ENCODE data around the gene INO80D.
A peak's percentile ranks its signal among the peaks of the same experiment; 100 is the strongest.
"Not testable (repeated sequence)": the region's sequence is repeated elsewhere in the genome, so short reads cannot be mapped to it uniquely, and the experiment has no call there.

The INO80D gene

GRCh38 chr2:205976934-205977659 lies 108.9 kb downstream of the INO80D start:
- DNase-seq = not testable (repeated sequence)

- no peak for DNase-seq
Observed at GRCh38 chr2:205976120-205976814, 109.7 kb downstream of the INO80D start.

GRCh38 chr2:205975082-205975949 lies 110.7 kb downstream of the INO80D start:
- DNase-seq = no peak

GRCh38 chr2:205972113-205972512 lies 113.9 kb downstream of the INO80D start:
- no peak for DNase-seq

GRCh38 chr2:205970348-205970747 lies 115.6 kb downstream of the INO80D start:
- DNase-seq = no peak

GRCh38 chr2:205969584-205969983 lies 116.4 kb downstream of the INO80D start:
- DNase-seq = no peak

GRCh38 chr2:205967391-205968075 lies 118.4 kb downstream of the INO80D start:
- no peak for DNase-seq

GRCh38 chr2:205965707-205966106 lies 120.3 kb downstream of the INO80D start:
- no peak for DNase-seq

- no peak for DNase-seq
Observed at GRCh38 chr2:205964111-205964761, 121.7 kb downstream of the INO80D start.

GRCh38 chr2:205959521-205959920 lies 126.5 kb downstream of the INO80D start:
- no peak for DNase-seq

GRCh38 chr2:205957452-205958154 lies 128.4 kb downstream of the INO80D start:
- no peak for DNase-seq

GRCh38 chr2:205954707-205955106 lies 131.3 kb downstream of the INO80D start:
- DNase-seq = no peak

GRCh38 chr2:205952282-205952681 lies 133.7 kb downstream of the INO80D start:
- no peak for DNase-seq

- no peak for DNase-seq
Observed at GRCh38 chr2:205948883-205949282, 137.1 kb downstream of the INO80D start.

GRCh38 chr2:205948496-205948837 lies 137.5 kb downstream of the INO80D start:
- no peak for DNase-seq

GRCh38 chr2:205947621-205948495 lies 138.1 kb downstream of the INO80D start:
- DNase-seq = peak; percentile 25

- no peak for DNase-seq
Observed at GRCh38 chr2:205946226-205946625, 139.7 kb downstream of the INO80D start.
